GM12878 (cell line): Measurements from ENCODE around the gene NR6A1. TPM values are rescaled to one million over a fixed set of nuclear protein-coding genes. Genes with fewer than 3 reads are reported as not detected.

Source experiments
- ATAC-seq: fragments of 200-7000 bp; cut with Tn5 transposase; 3 replicates; pipeline ENCODE4 v1.9.1; 2020; ENCODE audit warnings: mild to moderate bottlenecking, moderate library complexity
- BruUV-seq: library from RNA; stranded (reverse); fragments of 400-500 nt; replicated peaks from 2 replicates; lab custom pipeline; 2021; lab: Mats Ljungman, UMichigan
- CTCF ChIA-PET: fragments of 300-600 bp; sonication (Branson Sonifier 250); formaldehyde crosslinking; extraction: SDS; loops from one replicate; lab custom pipeline; 2021; ENCODE audit warnings: inconsistent platforms; lab: Yijun Ruan, JAX
- POLR2A ChIA-PET: fragments of 350-600 bp; formaldehyde crosslinking; extraction: SDS; loops from one replicate; lab custom pipeline; 2021; ENCODE audit warnings: inconsistent platforms; lab: Charles Lee
- RAD21 ChIA-PET: fragments of 300-600 bp; sonication (Branson Sonifier 250); formaldehyde crosslinking; loops from one replicate; lab custom pipeline; 2023; ENCODE audit warnings: antibody characterized with exemption; ENCODE audit not compliant: unreplicated experiment; lab: Charles Lee
- SMC1A ChIA-PET: fragments of 300-600 bp; sonication (Branson Sonifier 250); formaldehyde crosslinking; loops from one replicate; lab custom pipeline; 2023; ENCODE audit not compliant: unreplicated experiment, uncharacterized antibody; lab: Charles Lee
- DNase-seq: peaks from one replicate; pipeline ENCODE4 v3.0.0-alpha.2; 2011; ENCODE audit warnings: low read depth, low spot score
- FAIRE-seq: peaks from 3 replicates; lab custom pipeline; 2011; peaks lifted over from hg19 to GRCh38; lab: Jason Lieb, UNC
- H2AFZ ChIP-seq: 2 replicates; pipeline ENCODE4 v1.6.0; 2011; ENCODE audit warnings: low read depth, low read length, control low read depth; ENCODE audit not compliant: control insufficient read depth
- H3K27ac ChIP-seq: 2 replicates; pipeline ENCODE4 v1.5.1; 2011; ENCODE audit warnings: control low read depth; ENCODE audit not compliant: control insufficient read depth, insufficient read depth
- H3K27me3 ChIP-seq, 2 experiments: replicated peaks in 1 of 2; 2 replicates each; pipeline versions ENCODE4 v1.6.0 to v1.6.1; 2011; ENCODE audit warnings: low read length in 1 of 2; ENCODE audit not compliant: control insufficient read depth in 2 of 2, insufficient read depth in 2 of 2
- H3K36me3 ChIP-seq, 2 experiments: 2 replicates each; pipeline ENCODE4 v1.5.1; 2011; ENCODE audit warnings: low read length in 1 of 2; ENCODE audit not compliant: control insufficient read depth in 2 of 2, insufficient read depth in 2 of 2
- H3K4me1 ChIP-seq: 2 replicates; pipeline ENCODE4 v1.6.1; 2011; ENCODE audit warnings: mild to moderate bottlenecking, low read length, moderate library complexity, mixed read lengths; ENCODE audit not compliant: control insufficient read depth, insufficient read depth
- H3K4me2 ChIP-seq: 2 replicates; pipeline ENCODE4 v1.6.0; 2011; ENCODE audit warnings: control low read depth; ENCODE audit not compliant: control insufficient read depth, insufficient read depth
- H3K4me3 ChIP-seq: fragments of 200-600 bp; sonication (generic); 2 replicates; pipeline ENCODE4 v1.5.1; 2016
- H3K79me2 ChIP-seq: 2 replicates; pipeline ENCODE4 v1.6.0; 2011; ENCODE audit warnings: low read length; ENCODE audit not compliant: control insufficient read depth, insufficient read depth
- H3K9ac ChIP-seq: 2 replicates; pipeline ENCODE4 v1.8.0; 2011; ENCODE audit warnings: low read length, control low read depth, mixed read lengths; ENCODE audit not compliant: control insufficient read depth, insufficient read depth
- H3K9me3 ChIP-seq: replicated peaks from 3 replicates; pipeline ENCODE4 v1.5.1; 2011; ENCODE audit warnings: mild to moderate bottlenecking, low read length; ENCODE audit not compliant: control insufficient read depth, insufficient read depth
- H4K20me1 ChIP-seq: 2 replicates; pipeline ENCODE4 v1.6.0; 2011; ENCODE audit not compliant: control insufficient read depth, insufficient read depth
- ATF7 ChIP-seq: fragments of 450-650 bp; IDR thresholded peaks from 2 replicates; pipeline ENCODE4 v1.6.1; 2016; ENCODE audit warnings: low read depth, mild to moderate bottlenecking
- CREB1 ChIP-seq: IDR thresholded peaks from 2 replicates; pipeline ENCODE4 v1.6.1; 2012; ENCODE audit warnings: low read depth, mild to moderate bottlenecking, inconsistent platforms
- GATAD2B ChIP-seq: fragments of 450-650 bp; conservative IDR thresholded peaks from 2 replicates; pipeline ENCODE4 v1.6.1; 2017; ENCODE audit warnings: low read depth, mild to moderate bottlenecking, moderate library complexity
- HCFC1 ChIP-seq: fragments of 150-350 bp; IDR thresholded peaks from 2 replicates; pipeline ENCODE4 v1.6.1; 2014; ENCODE audit warnings: low read length
- HDAC6 ChIP-seq: fragments of 200-600 bp; sonication (generic); IDR thresholded peaks from one replicate; pipeline ENCODE4 v1.8.0; 2017; ENCODE audit warnings: antibody characterized with exemption; ENCODE audit not compliant: unreplicated experiment
- IKZF1 ChIP-seq: fragments of 450-650 bp; conservative IDR thresholded peaks from 2 replicates; pipeline ENCODE4 v1.6.1; 2017; ENCODE audit warnings: antibody characterized with exemption, mild to moderate bottlenecking
- IRF3 ChIP-seq: fragments of 450-650 bp; IDR thresholded peaks from 2 replicates; pipeline ENCODE4 v1.6.1; 2014; ENCODE audit warnings: mild to moderate bottlenecking
- KDM1A ChIP-seq: fragments of 200-600 bp; sonication (generic); IDR thresholded peaks from 2 replicates; pipeline ENCODE4 v1.6.1; 2016; ENCODE audit warnings: borderline replicate concordance
- NRF1 ChIP-seq: conservative IDR thresholded peaks from 2 replicates; pipeline ENCODE4 v1.6.1; 2011; ENCODE audit warnings: mild to moderate bottlenecking, low read depth, low read length, improper control_type of control experiment
- RB1 ChIP-seq: fragments of 450-650 bp; formaldehyde crosslinking; IDR thresholded peaks from 2 replicates; pipeline ENCODE4 v1.6.1; 2017; ENCODE audit warnings: mild to moderate bottlenecking, borderline replicate concordance
- RELA ChIP-seq: fragments of 450-650 bp; IDR thresholded peaks from 2 replicates; pipeline ENCODE4 v1.8.0; 2014; ENCODE audit warnings: borderline replicate concordance; ENCODE audit not compliant: partially characterized antibody
- RFX5 ChIP-seq: IDR thresholded peaks from 2 replicates; pipeline ENCODE4 v1.6.1; 2011; ENCODE audit warnings: low read depth, low read length, improper control_type of control experiment
- TARDBP ChIP-seq: IDR thresholded peaks from 2 replicates; pipeline ENCODE4 v1.6.1; 2016; ENCODE audit warnings: borderline replicate concordance
- ZNF217 ChIP-seq: fragments of 450-650 bp; IDR thresholded peaks from 2 replicates; pipeline ENCODE4 v1.6.1; 2017; ENCODE audit warnings: antibody characterized with exemption, mild to moderate bottlenecking
- WGBS: methylation state at CpG from one replicate; pipeline ENCODE4 v1.1.6; 2016; ENCODE audit warnings: low lambda C conversion rate; ENCODE audit not compliant: insufficient replicate concordance, insufficient coverage; ENCODE audit errors: missing lambda C conversion rate; 5-methylcytosine and 5-hydroxymethylcytosine counted together
- in situ Hi-C: fragments of 300-500 bp; cut with MboI; formaldehyde crosslinking; loops from 9 replicates; pipeline ENCODE4 v1.14.3; 2018; ENCODE audit warnings: mixed read lengths
- intact Hi-C: fragments of 100-400 bp; cut with micrococcal nuclease; formaldehyde crosslinking; loops from one replicate; pipeline ENCODE4 v1.14.2; 2022; ENCODE audit not compliant: unreplicated experiment
- polyA plus RNA-seq, 11 experiments: library from polyadenylated mRNA; depleted of rRNA in 4 of 11; unstranded in 6 of 11; stranded (reverse) in 5 of 11; fragments of >200 nt; fragmentation: Nextera tagmentation in 4 of 11; fragmentation: Illumina TruSeq in 1 of 11; extraction: Ambion mirVana in 4 of 11; extraction: Trizol in 1 of 11; gene quantifications; 1 replicate in 1 of 11; 2 replicates in 10 of 11; pipeline versions ENCODE4 v1.2.1 to v1.2.3, GENCODE V29; 2011 to 2016; ENCODE audit warnings: inconsistent platforms in 2 of 11, missing spikeins in 2 of 11, low read depth in 1 of 11
- total RNA-seq, 4 experiments: library from RNA; depleted of rRNA in 3 of 4; stranded (reverse); fragments of >200 nt in 3 of 4; fragmentation: Illumina TruSeq in 1 of 4; extraction: Trizol in 1 of 4; gene quantifications; 2 replicates each; pipeline versions ENCODE4 v1.2.1 to v1.2.3, GENCODE V29; 2013 to 2021
- TF ChIP-seq, protein P1 (sequence below): IDR thresholded peaks from 2 replicates; pipeline ENCODE4 v1.6.1; 2011; ENCODE audit warnings: borderline replicate concordance, low read depth, mild to moderate bottlenecking, moderate library complexity, low read length; ENCODE audit not compliant: insufficient read depth, poor library complexity, severe bottlenecking

NR6A1 gene
- total and polyA plus RNA-seq, 10 of the 15 experiments (the other 5 are each of a cell fraction or from before 2014, with no cell fraction given): 1.2 to 9.2 (median 4.6) TPM

DNA sequence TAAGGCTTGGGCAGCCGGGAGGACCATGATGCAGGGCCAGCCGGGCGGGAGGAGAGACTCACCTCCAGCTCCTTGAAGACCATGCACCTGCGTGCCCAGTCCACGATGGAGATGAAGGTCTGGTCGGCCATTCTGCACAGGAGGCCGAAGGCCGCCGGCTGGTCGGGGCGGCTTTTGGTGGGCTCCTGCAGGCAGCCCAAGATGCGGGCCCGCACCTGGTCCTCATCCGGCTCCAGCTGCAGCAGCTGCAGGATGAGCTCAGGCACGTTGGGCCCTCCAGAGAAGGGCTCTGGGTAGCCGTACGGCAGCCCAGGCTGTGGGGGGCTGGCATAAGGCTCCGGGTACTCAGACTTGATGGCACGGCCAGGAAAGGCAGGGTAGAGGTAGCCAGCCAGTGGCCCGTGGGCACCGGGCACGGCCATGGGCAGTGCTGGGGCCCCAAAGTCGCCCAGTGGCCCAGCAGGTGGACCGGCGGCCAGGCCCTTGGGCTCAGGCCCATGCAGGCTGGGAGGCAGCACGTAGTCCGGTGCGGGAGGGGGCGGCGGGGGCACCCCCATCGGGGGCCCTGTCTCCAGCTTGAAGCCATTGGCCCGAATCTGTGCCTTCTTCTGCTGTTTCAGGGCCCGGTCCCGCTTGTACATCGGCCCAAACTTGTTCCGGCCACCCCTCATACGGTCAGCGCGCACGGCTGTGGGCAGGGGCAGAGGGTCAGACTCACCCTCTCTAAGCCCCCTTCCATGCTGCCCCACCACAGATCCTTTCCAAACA, 270.9 kb downstream of the NR6A1 start:
- no peak for ATAC-seq
- in situ Hi-C loops (no loop called here), intact Hi-C loops (no loop called here)
- CTCF ChIA-PET: no interaction called here
- no peak overlapping the region for H3K27ac ChIP-seq
- no peak for TF ChIP-seq ZNF217
- no peaks in the 10 kb centered on the region for H3K9me3 ChIP-seq
- no peaks in the 10 kb centered on the region for H4K20me1 ChIP-seq
- H2AFZ ChIP-seq: no peak overlapping the region
- WGBS: 71% methylated on average over 40 of the region's 40 CpGs
- RAD21 ChIA-PET: interaction anchor here (1.1 kb wide), 1 partner anchor 37 kb away, joined by 3 read pairs; no protein-coding TSS in a partner anchor
- no peak overlapping the region for H3K4me2 ChIP-seq
- H3K36me3 ChIP-seq: no peaks in the 10 kb centered on the region
- BruUV-seq: no TSS peak
- no peak overlapping the region for H3K4me3 ChIP-seq
- no peak for FAIRE-seq
- H3K9ac ChIP-seq: no peak overlapping the region
- H3K27me3 ChIP-seq: peaks cover 7 to 10% of the 10 kb centered on the region in 2 experiments; a peak in 3 of 4 replicates
- POLR2A ChIA-PET: no interaction called here
- peaks cover 20% of the 10 kb centered on the region for H3K4me1 ChIP-seq
- SMC1A ChIA-PET: no interaction called here
- DNase-seq: no peak
- H3K79me2 ChIP-seq: no peaks in the 10 kb centered on the region

DNA sequence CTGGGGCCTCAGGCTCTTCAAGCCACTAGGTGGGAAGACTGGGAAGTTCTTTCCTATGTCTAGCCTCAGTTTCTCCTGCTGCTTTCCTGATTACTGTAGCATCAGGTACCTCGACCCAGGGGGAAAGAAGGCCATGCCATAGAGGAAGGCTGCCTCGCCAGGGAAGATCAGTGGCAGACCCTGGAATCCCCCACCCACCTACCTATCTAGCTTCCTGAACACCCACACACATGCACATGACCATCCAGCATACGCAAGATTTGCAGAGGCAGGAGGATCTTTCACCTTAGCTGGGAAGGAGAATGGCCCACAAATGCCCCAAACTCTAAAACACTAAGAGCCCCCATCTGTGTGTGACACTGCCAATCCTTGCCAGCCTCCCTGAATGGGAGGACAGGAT, 271.9 kb downstream of the NR6A1 start:
- ATAC-seq (peak; percentile 10; the same call in 2 of the 3 replicates), FAIRE-seq (no peak), DNase-seq (no peak)
- Histone ChIP-seq H3K4me1 (peaks cover 28% of the 10 kb centered on the region), H2AFZ (no peak overlapping the region), H3K4me3 (no peak overlapping the region), H3K79me2 (no peaks in the 10 kb centered on the region), H4K20me1 (no peaks in the 10 kb centered on the region), H3K36me3 (no peaks in the 10 kb centered on the region), H3K27me3 (peaks cover 5 to 10% of the 10 kb centered on the region in 2 experiments; a peak in 3 of 4 replicates), H3K4me2 (no peak overlapping the region), H3K9ac (no peak overlapping the region), H3K9me3 (no peaks in the 10 kb centered on the region), H3K27ac (no peak overlapping the region)
- in situ Hi-C loops: no loop called here
- POLR2A ChIA-PET: no interaction called here
- CTCF ChIA-PET: interaction anchor here (1.9 kb wide), 1 partner anchor 38 kb away, joined by 5 read pairs; no protein-coding TSS in a partner anchor
- intact Hi-C loops: no loop called here
- no TSS peak for BruUV-seq
- SMC1A ChIA-PET: no interaction called here
- RAD21 ChIA-PET: interaction anchor here (1.1 kb wide), 1 partner anchor 38 kb away, joined by 3 read pairs; no protein-coding TSS in a partner anchor
- 0% methylated on average over 3 of the region's 3 CpGs for WGBS
- no peak for TF ChIP-seq IRF3
- no peak for TF ChIP-seq KDM1A
- TF ChIP-seq HDAC6: no peak
- no peak for TF ChIP-seq NRF1
- no peak for TF ChIP-seq RFX5
- TF ChIP-seq HCFC1: no peak
- no peak for TF ChIP-seq GATAD2B
- no peak for TF ChIP-seq RB1
- no peak for TF ChIP-seq ATF7
- TF ChIP-seq CREB1: no peak
- TF ChIP-seq RELA: peak; percentile 55
- TF ChIP-seq, protein P1, sequence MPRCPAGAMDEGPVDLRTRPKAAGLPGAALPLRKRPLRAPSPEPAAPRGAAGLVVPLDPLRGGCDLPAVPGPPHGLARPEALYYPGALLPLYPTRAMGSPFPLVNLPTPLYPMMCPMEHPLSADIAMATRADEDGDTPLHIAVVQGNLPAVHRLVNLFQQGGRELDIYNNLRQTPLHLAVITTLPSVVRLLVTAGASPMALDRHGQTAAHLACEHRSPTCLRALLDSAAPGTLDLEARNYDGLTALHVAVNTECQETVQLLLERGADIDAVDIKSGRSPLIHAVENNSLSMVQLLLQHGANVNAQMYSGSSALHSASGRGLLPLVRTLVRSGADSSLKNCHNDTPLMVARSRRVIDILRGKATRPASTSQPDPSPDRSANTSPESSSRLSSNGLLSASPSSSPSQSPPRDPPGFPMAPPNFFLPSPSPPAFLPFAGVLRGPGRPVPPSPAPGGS: no peak
- TF ChIP-seq IKZF1: peak; percentile 5; the same call in 1 of the 2 replicates
- no peak for TF ChIP-seq TARDBP
